H1 (cell line): ENCODE measurements around the gene ELMO1. TPM values are rescaled to one million over a fixed set of nuclear protein-coding genes. Genes with fewer than 3 reads are reported as not detected.
A peak's percentile ranks its signal among the peaks of the same experiment; 100 is the strongest.

Experiments used
- CTCF ChIA-PET: fragments of 300-600 bp; sonication (Branson Sonifier 250); formaldehyde crosslinking; loops from one replicate; lab custom pipeline; 2021; ENCODE audit not compliant: partially characterized antibody; lab: Charles Lee
- POLR2A ChIA-PET: fragments of 300-600 bp; sonication (Branson Sonifier 250); formaldehyde crosslinking; loops from one replicate; lab custom pipeline; 2021; ENCODE audit warnings: inconsistent platforms; ENCODE audit not compliant: partially characterized antibody; lab: Charles Lee
- DNase-seq, 2 experiments: peaks; one replicate each; pipeline versions ENCODE4 v3.0.0 to v3.0.0-alpha.2; 2010 to 2022; ENCODE audit warnings: low spot score in 2 of 2, low read depth in 1 of 2, mixed read lengths in 1 of 2
- FAIRE-seq: peaks from 2 replicates; lab custom pipeline; 2011; peaks lifted over from hg19 to GRCh38; lab: Jason Lieb, UNC
- H2AFZ ChIP-seq: 2 replicates; pipeline ENCODE4 v1.8.1; 2012; ENCODE audit warnings: low read length, inconsistent platforms
- H2AK5ac ChIP-seq: 2 replicates; pipeline ENCODE4 v1.6.1; 2013; ENCODE audit warnings: low read depth, low read length
- H2BK120ac ChIP-seq: replicated peaks from 2 replicates; pipeline ENCODE3; 2013; ENCODE audit warnings: low read depth, low read length, inconsistent platforms
- H2BK12ac ChIP-seq: 2 replicates; pipeline ENCODE4 v1.6.1; 2013; ENCODE audit warnings: low read depth, low read length
- H2BK15ac ChIP-seq: 2 replicates; pipeline ENCODE4 v1.6.1; 2013; ENCODE audit warnings: low read length
- H2BK20ac ChIP-seq: 2 replicates; pipeline ENCODE4 v1.6.1; 2013; ENCODE audit warnings: low read length
- H2BK5ac ChIP-seq: 2 replicates; pipeline ENCODE4 v1.6.1; 2013; ENCODE audit warnings: low read depth, low read length
- H3K14ac ChIP-seq: 2 replicates; pipeline ENCODE4 v1.6.1; 2013; ENCODE audit warnings: inconsistent platforms; ENCODE audit not compliant: insufficient read length
- H3K18ac ChIP-seq: 2 replicates; pipeline ENCODE4 v1.6.1; 2013; ENCODE audit warnings: low read length; ENCODE audit errors: extremely low read depth
- H3K23ac ChIP-seq: 2 replicates; pipeline ENCODE4 v1.6.1; 2013; ENCODE audit warnings: inconsistent platforms; ENCODE audit not compliant: insufficient read length
- H3K23me2 ChIP-seq: 2 replicates; pipeline ENCODE4 v1.6.1; 2013; ENCODE audit warnings: low read depth, low read length
- H3K27ac ChIP-seq: 2 replicates; pipeline ENCODE4 v1.6.1; 2011; ENCODE audit warnings: low read depth, low read length, inconsistent platforms
- H3K27me3 ChIP-seq, 4 experiments: replicated peaks in 1 of 4; 1 replicate in 1 of 4; 2 replicates in 3 of 4; pipeline versions ENCODE4 v1.6.1 to v1.8.1; 2011 to 2013; ENCODE audit warnings: low read length in 3 of 4, mild to moderate bottlenecking in 3 of 4, inconsistent platforms in 2 of 4, mixed read lengths in 2 of 4, moderate library complexity in 1 of 4; ENCODE audit not compliant: control insufficient read depth in 3 of 4, insufficient read depth in 3 of 4; ENCODE audit errors: extremely low read depth in 1 of 4
- H3K36me3 ChIP-seq, 4 experiments: 2 replicates each; pipeline versions ENCODE4 v1.6.1 to v1.8.1; 2011 to 2013; ENCODE audit warnings: mild to moderate bottlenecking in 4 of 4, low read length in 3 of 4, moderate library complexity in 2 of 4, control low read depth in 1 of 4, inconsistent platforms in 1 of 4; ENCODE audit not compliant: insufficient read depth in 4 of 4, control insufficient read depth in 2 of 4
- H3K4ac ChIP-seq: replicated peaks from 2 replicates; pipeline ENCODE3; 2013; ENCODE audit warnings: low read length, low read depth, mixed read lengths, inconsistent platforms; ENCODE audit not compliant: insufficient read length
- H3K4me1 ChIP-seq, 4 experiments: replicated peaks in 1 of 4; 1 replicate in 1 of 4; 2 replicates in 3 of 4; pipeline versions ENCODE4 v1.6.1 to v1.8.1; 2011 to 2013; ENCODE audit warnings: low read length in 3 of 4, inconsistent platforms in 2 of 4, mixed read lengths in 1 of 4; ENCODE audit not compliant: insufficient read depth in 4 of 4, control insufficient read depth in 3 of 4
- H3K4me2 ChIP-seq, 2 experiments: 2 replicates each; pipeline versions ENCODE4 v1.6.1 to v1.8.1; 2011 to 2013; ENCODE audit warnings: low read depth in 2 of 2, low read length in 2 of 2, control low read depth in 1 of 2, inconsistent platforms in 1 of 2, mild to moderate bottlenecking in 1 of 2; ENCODE audit not compliant: insufficient read depth in 1 of 2
- H3K4me3 ChIP-seq, 4 experiments: fragments of 200-600, 300-600 bp in 1 of 4; sonication (generic), shearing (Covaris generic), sonication (Bioruptor Twin) in 1 of 4; 2 replicates each; pipeline versions ENCODE4 v1.5.1 to v1.8.1; 2011 to 2016; ENCODE audit warnings: low read length in 4 of 4, low read depth in 3 of 4, control low read depth in 2 of 4, inconsistent platforms in 2 of 4, mild to moderate bottlenecking in 2 of 4, mixed read lengths in 1 of 4, moderate library complexity in 1 of 4; ENCODE audit not compliant: insufficient read depth in 2 of 4; ENCODE audit errors: extremely low read depth in 1 of 4
- H3K56ac ChIP-seq: replicated peaks from 2 replicates; pipeline ENCODE3; 2013; ENCODE audit warnings: low read depth, mild to moderate bottlenecking, mixed read lengths, low read length, inconsistent platforms; ENCODE audit not compliant: insufficient read length
- H3K79me1 ChIP-seq: 2 replicates; pipeline ENCODE4 v1.6.1; 2013; ENCODE audit warnings: low read depth, low read length, control low read depth
- H3K79me2 ChIP-seq, 2 experiments: 2 replicates each; pipeline versions ENCODE4 v1.6.1 to v1.8.1; 2012 to 2013; ENCODE audit warnings: low read length in 2 of 2, mild to moderate bottlenecking in 2 of 2, inconsistent platforms in 1 of 2; ENCODE audit not compliant: insufficient read depth in 2 of 2, control insufficient read depth in 1 of 2
- H3K9ac ChIP-seq, 4 experiments: replicated peaks in 1 of 4; 1 replicate in 1 of 4; 2 replicates in 3 of 4; pipeline versions ENCODE4 v1.6.1 to v1.8.1; 2011 to 2013; ENCODE audit warnings: low read depth in 3 of 4, low read length in 3 of 4, control low read depth in 2 of 4, mild to moderate bottlenecking in 2 of 4, moderate library complexity in 2 of 4, inconsistent platforms in 1 of 4; ENCODE audit errors: extremely low read depth in 1 of 4
- H3K9me3 ChIP-seq, 2 experiments: 2 replicates each; pipeline versions ENCODE4 v1.6.1 to v1.8.1; 2012 to 2013; ENCODE audit warnings: mild to moderate bottlenecking in 2 of 2, moderate library complexity in 2 of 2, control low read depth in 1 of 2, inconsistent platforms in 1 of 2, low read depth in 1 of 2, low read length in 1 of 2, mixed read lengths in 1 of 2; ENCODE audit not compliant: insufficient read depth in 2 of 2
- H4K20me1 ChIP-seq, 2 experiments: replicated peaks in 1 of 2; 2 replicates each; pipeline versions ENCODE3 to v1.8.1; 2011 to 2013; ENCODE audit warnings: inconsistent platforms in 2 of 2, low read length in 2 of 2, mild to moderate bottlenecking in 1 of 2; ENCODE audit not compliant: insufficient read depth in 2 of 2, control insufficient read depth in 1 of 2
- H4K5ac ChIP-seq: 2 replicates; pipeline ENCODE4 v1.6.1; 2013; ENCODE audit warnings: low read length, low read depth, mixed read lengths, inconsistent platforms; ENCODE audit not compliant: insufficient read length
- H4K8ac ChIP-seq: 2 replicates; pipeline ENCODE4 v1.8.0; 2013; ENCODE audit warnings: mild to moderate bottlenecking, moderate library complexity, low read length, inconsistent platforms; ENCODE audit not compliant: insufficient read depth; ENCODE audit errors: extremely low read depth
- H4K91ac ChIP-seq: replicated peaks from 2 replicates; pipeline ENCODE3; 2013; ENCODE audit warnings: low read length, mixed read lengths, inconsistent platforms; ENCODE audit not compliant: insufficient read length
- BACH1 ChIP-seq: IDR thresholded peaks from 2 replicates; pipeline ENCODE4 v1.6.1; 2012; ENCODE audit warnings: low read length, improper control_type of control experiment
- JUND ChIP-seq: IDR thresholded peaks from 2 replicates; pipeline ENCODE4 v1.6.1; 2011; ENCODE audit warnings: mild to moderate bottlenecking, improper control_type of control experiment, low read length
- MAFK ChIP-seq: IDR thresholded peaks from 2 replicates; pipeline ENCODE4 v1.6.1; 2012; ENCODE audit warnings: low read depth, mild to moderate bottlenecking, improper control_type of control experiment, low read length
- POLR2A ChIP-seq, 2 experiments: IDR thresholded peaks; 1 replicate in 1 of 2; 2 replicates in 1 of 2; pipeline ENCODE4 v1.6.1; 2011; ENCODE audit warnings: low read depth in 2 of 2, low read length in 2 of 2, mild to moderate bottlenecking in 2 of 2; ENCODE audit errors: control extremely low read depth in 1 of 2
- POLR2AphosphoS5 ChIP-seq: IDR thresholded peaks from 2 replicates; pipeline ENCODE4 v1.6.1; 2011; ENCODE audit warnings: low read depth, low read length
- TEAD4 ChIP-seq: IDR thresholded peaks from 2 replicates; pipeline ENCODE4 v1.6.1; 2012; ENCODE audit warnings: low read depth, low read length, inconsistent platforms, mixed read lengths
- ZNF274 ChIP-seq: IDR thresholded peaks from 2 replicates; pipeline ENCODE4 v1.7.0; 2012; ENCODE audit warnings: low read length, borderline replicate concordance; ENCODE audit errors: extremely low read depth
- WGBS, 2 experiments: shearing (Covaris generic) in 1 of 2; methylation state at CpG; one replicate each; pipeline versions ENCODE4 v1.1.6 to v1.1.7; 2013 to 2015; ENCODE audit warnings: low lambda C conversion rate in 2 of 2, mixed read lengths in 2 of 2, inconsistent platforms in 1 of 2, low coverage in 1 of 2, missing lambda C conversion rate in 1 of 2; ENCODE audit not compliant: insufficient replicate concordance in 2 of 2, insufficient coverage in 1 of 2, insufficient read length in 1 of 2; ENCODE audit errors: extremely low coverage in 1 of 2, missing lambda C conversion rate in 1 of 2; 5-methylcytosine and 5-hydroxymethylcytosine counted together
- polyA plus RNA-seq, 7 experiments: library from polyadenylated mRNA; depleted of rRNA in 3 of 7; stranded (reverse) in 5 of 7; unstranded in 2 of 7; fragments of >200 nt in 5 of 7; fragments of 200-250 nt in 2 of 7; gene quantifications; 1 replicate in 5 of 7; 2 replicates in 1 of 7; 4 replicates in 1 of 7; pipeline versions ENCODE4 v1.2.1 to v1.2.3, GENCODE V29; 2011 to 2013; ENCODE audit warnings: missing spikeins in 2 of 7, mixed read lengths in 2 of 7
- total RNA-seq: library from RNA; stranded (reverse); fragmentation: NEBNext Ultra II Directional; extraction: Animal tissue kit (Norgen Biotek cat#: 25700); gene quantifications from 2 replicates; pipeline ENCODE4 v1.2.1, GENCODE V29; 2021
- TF ChIP-seq, protein P1 (sequence below): IDR thresholded peaks from 2 replicates; pipeline ENCODE4 v1.6.1; 2011; ENCODE audit warnings: low read depth, mild to moderate bottlenecking, low read length; ENCODE audit not compliant: insufficient read depth

ELMO1 gene
- total and polyA plus RNA-seq, 2 of the 8 experiments (the other 6 are each of a cell fraction or from before 2014, with no cell fraction given), result 18.4 to 21.0 TPM

DNA sequence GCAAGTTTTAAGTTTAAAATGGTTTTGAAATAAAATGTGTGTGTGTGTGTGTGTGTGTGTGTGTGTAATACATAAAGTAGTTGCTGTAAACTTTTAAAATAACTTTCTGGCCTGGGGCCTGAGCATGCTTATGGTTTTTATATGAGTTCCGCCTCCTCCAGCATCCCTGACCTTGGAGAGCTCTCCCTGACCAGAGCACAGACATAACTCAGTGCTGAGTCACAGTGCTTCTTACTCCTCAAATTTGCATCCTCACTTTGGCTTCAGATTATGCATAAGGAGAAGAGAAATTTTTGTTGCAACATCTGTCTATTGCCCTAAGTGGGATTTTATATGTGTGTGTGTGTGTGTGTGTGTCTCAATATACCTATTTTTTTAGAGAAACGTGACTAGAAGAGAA is 200.8 kb downstream of the ELMO1 start:
- Histone ChIP-seq H2BK12ac (peak overlapping the region; percentile 7; the same call in 1 of the 2 replicates), H3K79me1 (no peaks in the 10 kb centered on the region), H2AFZ (no peak overlapping the region), H3K23ac (no peak overlapping the region), H2BK15ac (no peak overlapping the region), H4K8ac (no peak overlapping the region), H3K27ac (peak overlapping the region; percentile 93), H3K4me3 (peak overlapping the region in 2 of 4 experiments; percentile 4 to 40; a peak in 3 of 8 replicates), H3K36me3 (no peaks in the 10 kb centered on the region), H4K20me1 (no peaks in the 10 kb centered on the region), H2BK5ac (peak overlapping the region; percentile 57; the same call in 1 of the 2 replicates), H2AK5ac (no peak overlapping the region), H3K4me2 (peak overlapping the region; percentile 55 to 59), H2BK20ac (0 out of 2 replicates have a peak overlapping the region, but pooled peaks have one; percentile 68), H3K14ac (no peak overlapping the region), H3K4ac (no peak overlapping the region), H2BK120ac (peak overlapping the region; percentile 93), H3K9ac (peak overlapping the region in 3 of 4 experiments; percentile 60 to 66 (median 64); a peak in 5 of 7 replicates), H3K23me2 (no peaks in the 10 kb centered on the region; the same call in 1 of the 2 replicates), H4K5ac (peak overlapping the region; percentile 86), H3K56ac (peak overlapping the region; percentile 33), H3K79me2 (no peaks in the 10 kb centered on the region; a peak in 1 of 4 replicates), H3K27me3 (no peaks in the 10 kb centered on the region), H3K18ac (peak overlapping the region; percentile 9; the same call in 1 of the 2 replicates), H4K91ac (no peak overlapping the region), H3K4me1 (peaks cover 10 to 20% (median 12%) of the 10 kb centered on the region in 4 experiments; a peak in 6 of 7 replicates), H3K9me3 (no peaks in the 10 kb centered on the region)
- peak; percentile 81 for FAIRE-seq
- 25% methylated on average over 2 of the region's 2 CpGs; no CpG with 5 or more reads in 1 of the 2 experiments for WGBS, 2 experiments
- DNase-seq, result no peak
- CTCF ChIA-PET, result interaction anchor here (0.6 to 2.9 kb wide), 9 partner anchors 12 to 262 kb away, joined by 3 to 21 read pairs (median 5); partner anchors contain the start of gene ELMO1
- peak; percentile 91 for TF ChIP-seq JUND
- peak; percentile 79 for TF ChIP-seq TEAD4
- peak; percentile 50; the same call in 1 of the 2 replicates for TF ChIP-seq MAFK
- no peak for TF ChIP-seq POLR2A (IDR thresholded peaks at IDR 0.05; ENCODE audit: control extremely low read depth in 1 of 2, low read depth in 2 of 2, low read length in 2 of 2)
- TF ChIP-seq POLR2AphosphoS5, result peak; percentile 6; the same call in 1 of the 2 replicates
- TF ChIP-seq, protein P1, sequence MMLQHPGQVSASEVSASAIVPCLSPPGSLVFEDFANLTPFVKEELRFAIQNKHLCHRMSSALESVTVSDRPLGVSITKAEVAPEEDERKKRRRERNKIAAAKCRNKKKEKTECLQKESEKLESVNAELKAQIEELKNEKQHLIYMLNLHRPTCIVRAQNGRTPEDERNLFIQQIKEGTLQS, result 0 out of 2 replicates have a peak, but pooled peaks have one; percentile 34
- peak; percentile 71; the same call in 1 of the 2 replicates for TF ChIP-seq BACH1
- no peak for TF ChIP-seq ZNF274
- POLR2A ChIA-PET, result interaction anchor here (0.5 to 2.4 kb wide), 12 partner anchors 8 to 247 kb away, joined by 3 to 20 read pairs (median 4); partner anchors contain the start of gene ELMO1
